Measurements from ENCODE around the gene WDR5.

Gene WDR5

DNA sequence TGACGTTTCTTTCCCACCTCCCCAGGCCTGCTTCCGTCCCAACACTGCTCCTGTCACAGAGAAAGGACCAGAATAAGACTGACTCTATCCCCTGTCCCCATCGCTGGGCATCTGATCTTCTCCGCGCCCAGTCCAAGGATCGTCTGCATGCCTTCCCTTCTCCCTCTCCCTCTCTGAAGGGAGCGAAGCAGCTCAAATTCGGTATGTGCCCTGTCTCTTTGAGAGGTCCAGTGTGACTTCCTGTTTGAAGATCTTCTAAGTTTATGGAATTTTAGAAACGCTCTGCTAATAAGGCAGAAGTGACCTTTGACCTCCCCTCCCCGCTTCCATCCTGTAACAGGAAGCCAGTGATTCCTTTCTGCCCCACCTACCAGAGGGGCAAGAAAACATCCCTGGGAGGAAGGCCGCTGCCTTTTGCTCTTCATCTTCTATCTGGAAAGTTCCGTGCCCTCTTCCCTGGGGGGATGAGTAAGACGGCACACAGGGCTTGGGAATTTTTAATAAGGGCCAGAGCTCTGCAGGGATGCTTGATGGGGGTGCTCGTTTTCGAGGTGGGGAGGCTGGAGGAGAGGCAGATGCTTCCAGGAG lies 69.2 kb downstream of the WDR5 start:
- Histone ChIP-seq H3K9ac (ENCODE audit: low read length) (no peak overlapping the region), H3K4me1 (ENCODE audit: low read length) (no peaks in the 10 kb centered on the region), H3K9me3 (replicated peaks; ENCODE audit: insufficient read depth, low read length) (no peaks in the 10 kb centered on the region), H3K4me3 (ENCODE audit: low read length) (no peak overlapping the region), H3K79me2 (ENCODE audit: low read length) (no peaks in the 10 kb centered on the region), H3K27ac (ENCODE audit: low read length) (no peak overlapping the region), H2AFZ (ENCODE audit: low read length) (no peak overlapping the region), H4K20me1 (ENCODE audit: insufficient read depth, low read length) (no peaks in the 10 kb centered on the region), H3K9me2 (replicated peaks; ENCODE audit: insufficient read depth, low read length) (no peaks in the 10 kb centered on the region), H3F3A (ENCODE audit: insufficient read depth, low read length) (no peaks in the 10 kb centered on the region), H3K27me3 (replicated peaks; ENCODE audit: insufficient read depth, low read length) (peaks cover 86% of the 10 kb centered on the region), H3K4me2 (ENCODE audit: low read depth, low read length) (no peak overlapping the region), H3K36me3 (replicated peaks; ENCODE audit: insufficient read depth, low read length) (no peaks in the 10 kb centered on the region)
- DNase-seq: no peak
- TF ChIP-seq, protein P1, sequence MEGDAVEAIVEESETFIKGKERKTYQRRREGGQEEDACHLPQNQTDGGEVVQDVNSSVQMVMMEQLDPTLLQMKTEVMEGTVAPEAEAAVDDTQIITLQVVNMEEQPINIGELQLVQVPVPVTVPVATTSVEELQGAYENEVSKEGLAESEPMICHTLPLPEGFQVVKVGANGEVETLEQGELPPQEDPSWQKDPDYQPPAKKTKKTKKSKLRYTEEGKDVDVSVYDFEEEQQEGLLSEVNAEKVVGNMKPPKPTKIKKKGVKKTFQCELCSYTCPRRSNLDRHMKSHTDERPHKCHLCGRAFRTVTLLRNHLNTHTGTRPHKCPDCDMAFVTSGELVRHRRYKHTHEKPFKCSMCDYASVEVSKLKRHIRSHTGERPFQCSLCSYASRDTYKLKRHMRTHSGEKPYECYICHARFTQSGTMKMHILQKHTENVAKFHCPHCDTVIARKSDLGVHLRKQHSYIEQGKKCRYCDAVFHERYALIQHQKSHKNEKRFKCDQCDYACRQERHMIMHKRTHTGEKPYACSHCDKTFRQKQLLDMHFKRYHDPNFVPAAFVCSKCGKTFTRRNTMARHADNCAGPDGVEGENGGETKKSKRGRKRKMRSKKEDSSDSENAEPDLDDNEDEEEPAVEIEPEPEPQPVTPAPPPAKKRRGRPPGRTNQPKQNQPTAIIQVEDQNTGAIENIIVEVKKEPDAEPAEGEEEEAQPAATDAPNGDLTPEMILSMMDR (IDR thresholded peaks at IDR 0.05; ENCODE audit: low read length): no peak
- TF ChIP-seq EZH2 (optimal IDR thresholded peaks at IDR 0.05; ENCODE audit: low read depth, low read length) (no peak), EZH2phosphoT487 (IDR thresholded peaks at IDR 0.05; ENCODE audit: low read length) (no peak)

DNA sequence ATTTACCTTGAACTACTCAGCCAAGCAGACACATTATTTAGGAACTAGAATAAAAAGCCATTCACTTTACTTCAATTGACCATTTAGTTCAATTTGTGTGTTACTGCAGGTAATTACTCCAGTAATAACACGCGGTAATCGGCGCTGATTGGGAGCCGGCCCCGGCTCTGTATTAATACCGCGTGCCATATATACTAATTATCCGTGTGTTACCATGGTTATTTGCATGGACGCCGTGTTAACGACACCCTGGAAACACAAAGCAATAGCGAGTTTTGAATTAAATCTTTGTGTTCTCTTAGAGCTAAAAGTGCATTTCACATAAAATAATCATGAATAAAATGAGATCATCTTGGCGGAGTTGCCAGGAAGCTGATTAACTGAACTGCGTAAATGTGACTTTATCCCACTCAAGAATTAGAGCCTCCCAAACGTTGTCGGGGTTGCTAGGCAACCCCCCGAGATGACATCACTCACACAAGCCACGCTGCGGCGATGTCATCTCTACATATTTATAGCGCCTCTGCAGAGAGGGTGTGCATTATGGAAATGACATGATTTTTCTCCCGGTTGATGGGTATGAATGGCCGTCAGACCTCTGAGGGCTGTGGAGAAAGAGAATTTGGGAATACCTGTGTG lies 69.9 kb downstream of the WDR5 start:
- no peaks in the 10 kb centered on the region for H3K9me2 ChIP-seq (replicated peaks; ENCODE audit: insufficient read depth, low read length)
- peaks cover 88% of the 10 kb centered on the region for H3K27me3 ChIP-seq (replicated peaks; ENCODE audit: insufficient read depth, low read length)
- no peak overlapping the region for H2AFZ ChIP-seq (ENCODE audit: low read length)
- no peak overlapping the region for H3K4me3 ChIP-seq (ENCODE audit: low read length)
- H3K4me2 ChIP-seq (ENCODE audit: low read depth, low read length): no peak overlapping the region
- no peaks in the 10 kb centered on the region for H3K4me1 ChIP-seq (ENCODE audit: low read length)
- no peaks in the 10 kb centered on the region for H4K20me1 ChIP-seq (ENCODE audit: insufficient read depth, low read length)
- TF ChIP-seq EZH2phosphoT487 (IDR thresholded peaks at IDR 0.05; ENCODE audit: low read length) (no peak), EZH2 (optimal IDR thresholded peaks at IDR 0.05; ENCODE audit: low read depth, low read length) (no peak)
- TF ChIP-seq, protein P1 (IDR thresholded peaks at IDR 0.05; ENCODE audit: low read length): no peak
- H3K79me2 ChIP-seq (ENCODE audit: low read length): no peaks in the 10 kb centered on the region
- no peak overlapping the region for H3K9ac ChIP-seq (ENCODE audit: low read length)
- no peak for DNase-seq
- H3F3A ChIP-seq (ENCODE audit: insufficient read depth, low read length): no peaks in the 10 kb centered on the region
- no peak overlapping the region for H3K27ac ChIP-seq (ENCODE audit: low read length)
- H3K36me3 ChIP-seq (replicated peaks; ENCODE audit: insufficient read depth, low read length): no peaks in the 10 kb centered on the region
- no peaks in the 10 kb centered on the region for H3K9me3 ChIP-seq (replicated peaks; ENCODE audit: insufficient read depth, low read length)

DNA sequence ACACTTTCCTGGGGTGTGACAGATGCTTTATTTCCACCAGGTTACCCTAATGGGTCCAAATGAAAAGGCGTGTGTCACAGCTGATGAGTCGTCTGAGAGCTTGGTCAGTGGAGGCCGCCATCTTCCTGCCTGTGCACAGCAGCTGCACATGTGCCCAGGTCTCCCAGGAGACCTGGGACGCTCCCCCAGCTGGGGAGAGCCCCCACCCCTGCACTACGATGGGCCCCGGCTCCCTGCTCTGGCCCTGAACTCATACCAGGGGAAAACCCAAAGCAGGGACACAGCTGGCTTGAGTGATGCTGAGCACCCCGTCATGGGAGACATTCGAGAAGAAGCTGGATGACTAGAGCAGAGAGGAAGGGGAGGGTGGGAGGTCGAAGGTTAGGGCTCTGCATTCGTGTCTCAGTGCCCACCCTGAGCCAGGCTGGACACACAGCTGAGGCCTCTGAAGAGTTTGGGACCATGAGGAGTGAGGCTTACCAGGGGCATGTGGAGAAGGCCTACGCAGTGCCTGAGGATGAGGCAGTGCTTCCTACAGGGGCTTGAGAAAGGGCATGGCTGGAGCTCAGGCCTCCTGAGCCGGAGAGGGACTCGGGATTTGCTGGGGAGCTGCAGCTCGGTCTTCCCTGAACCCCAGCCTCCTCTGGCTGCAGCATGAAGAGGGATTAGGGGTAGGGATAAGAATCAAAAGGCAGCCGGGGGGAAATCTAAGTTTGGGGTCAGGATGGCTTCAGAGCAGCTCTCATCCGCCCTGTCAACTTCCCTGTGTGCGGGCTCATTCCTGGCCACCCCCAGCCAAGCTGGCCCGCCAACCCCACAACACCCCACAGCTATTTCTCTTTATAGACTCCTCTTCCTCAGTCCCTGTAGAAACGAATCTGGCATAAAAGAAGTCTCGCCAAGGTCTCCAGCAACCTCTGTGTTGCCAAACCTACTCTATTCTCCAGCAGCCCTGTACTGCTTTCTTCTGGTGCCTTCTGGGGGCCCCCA lies 70.7 kb downstream of the WDR5 start:
- no peaks in the 10 kb centered on the region for H3K9me2 ChIP-seq (replicated peaks; ENCODE audit: insufficient read depth, low read length)
- no peak overlapping the region for H2AFZ ChIP-seq (ENCODE audit: low read length)
- no peak overlapping the region for H3K27ac ChIP-seq (ENCODE audit: low read length)
- H3K9ac ChIP-seq (ENCODE audit: low read length): no peak overlapping the region
- no peaks in the 10 kb centered on the region for H3K9me3 ChIP-seq (replicated peaks; ENCODE audit: insufficient read depth, low read length)
- no peaks in the 10 kb centered on the region for H4K20me1 ChIP-seq (ENCODE audit: insufficient read depth, low read length)
- H3K4me1 ChIP-seq (ENCODE audit: low read length): no peaks in the 10 kb centered on the region
- no peaks in the 10 kb centered on the region for H3K79me2 ChIP-seq (ENCODE audit: low read length)
- H3F3A ChIP-seq (ENCODE audit: insufficient read depth, low read length): no peaks in the 10 kb centered on the region
- DNase-seq: no peak
- H3K4me2 ChIP-seq (ENCODE audit: low read depth, low read length): no peak overlapping the region
- H3K36me3 ChIP-seq (replicated peaks; ENCODE audit: insufficient read depth, low read length): no peaks in the 10 kb centered on the region
- no peak overlapping the region for H3K4me3 ChIP-seq (ENCODE audit: low read length)
- peaks cover 88% of the 10 kb centered on the region for H3K27me3 ChIP-seq (replicated peaks; ENCODE audit: insufficient read depth, low read length)
- TF ChIP-seq EZH2 (optimal IDR thresholded peaks at IDR 0.05; ENCODE audit: low read depth, low read length) (no peak), EZH2phosphoT487 (IDR thresholded peaks at IDR 0.05; ENCODE audit: low read length) (no peak)
- TF ChIP-seq, protein P1 (IDR thresholded peaks at IDR 0.05; ENCODE audit: low read length): no peak
